ENCODE results near the gene CAPN5. TPM values are rescaled to one million over a fixed set of nuclear protein-coding genes. Genes with fewer than 3 reads are reported as not detected.

CAPN5 gene
- total and polyA plus RNA-seq, 10 of the 15 experiments (the other 5 are each of a cell fraction or from before 2014, with no cell fraction given), result 0.02 to 0.33 (median 0.07) TPM; not detected in 3

- Histone ChIP-seq H3K27ac (ENCODE audit: control insufficient read depth, insufficient read depth) (no peak overlapping the region), H3K4me2 (ENCODE audit: control insufficient read depth, insufficient read depth) (no peak overlapping the region), H3K9me3 (replicated peaks; ENCODE audit: control insufficient read depth, insufficient read depth, low read length) (no peaks in the 10 kb centered on the region), H3K4me3 (no peak overlapping the region), H4K20me1 (ENCODE audit: control insufficient read depth, insufficient read depth) (no peaks in the 10 kb centered on the region), H3K4me1 (ENCODE audit: control insufficient read depth, insufficient read depth, low read length) (no peaks in the 10 kb centered on the region), H3K27me3 (replicated peaks in 1 of 2; ENCODE audit: control insufficient read depth in 2 of 2, insufficient read depth in 2 of 2, low read length in 1 of 2) (no peaks in the 10 kb centered on the region; a peak in 2 of 4 replicates), H3K36me3 (ENCODE audit: control insufficient read depth in 2 of 2, insufficient read depth in 2 of 2, low read length in 1 of 2) (no peaks in the 10 kb centered on the region), H3K9ac (ENCODE audit: control insufficient read depth, insufficient read depth, low read length) (no peak overlapping the region), H2AFZ (ENCODE audit: control insufficient read depth, low read depth, low read length) (no peak overlapping the region), H3K79me2 (ENCODE audit: control insufficient read depth, insufficient read depth, low read length) (no peaks in the 10 kb centered on the region)
- DNase-seq (ENCODE audit: low read depth, low spot score) (no peak), ATAC-seq (no peak), FAIRE-seq (no peak)
- no TSS peak for BruUV-seq (replicated peaks)
- ChIA-PET CTCF (interaction anchor here (2.8 kb wide), 1 partner anchor 9 kb away, joined by 20 read pairs; the partner anchor contains the start of gene MYO7A), RAD21 (ENCODE audit: unreplicated experiment) (no interaction called here), SMC1A (ENCODE audit: uncharacterized antibody, unreplicated experiment) (no interaction called here), POLR2A (no interaction called here)
- in situ Hi-C loops (cut with MboI), result no loop called here
- WGBS (ENCODE audit: insufficient coverage, insufficient replicate concordance, low lambda C conversion rate, missing lambda C conversion rate), result 50% methylated on average over 12 of the region's 12 CpGs
- intact Hi-C loops (cut with micrococcal nuclease; ENCODE audit: unreplicated experiment), result no loop called here
- TF ChIP-seq MEF2B (IDR thresholded peaks at IDR 0.05; ENCODE audit: partially characterized antibody, poor library complexity, severe bottlenecking) (no peak), PRDM15 (CRISPR knock-in tag; IDR thresholded peaks at IDR 0.05) (no peak), MTA2 (IDR thresholded peaks at IDR 0.05; ENCODE audit: low read depth) (no peak), ZNF24 (IDR thresholded peaks at IDR 0.05) (no peak), CTCF (IDR thresholded peaks at IDR 0.05 in 2 of 3, conservative IDR thresholded peaks at IDR 0.05 in 1 of 3; ENCODE audit: control insufficient read depth in 2 of 3, extremely low read depth in 1 of 3, insufficient read depth in 1 of 3, low read depth in 3 of 3, low read length in 3 of 3) (no peak), SKIL (IDR thresholded peaks at IDR 0.05; ENCODE audit: low read depth, poor library complexity, severe bottlenecking) (no peak), CEBPB (IDR thresholded peaks at IDR 0.05; ENCODE audit: borderline replicate concordance in 1 of 2, low read depth in 2 of 2, low read length in 2 of 2) (no peak), ELK1 (IDR thresholded peaks at IDR 0.05; ENCODE audit: low read depth, low read length) (no peak), ZBED1 (IDR thresholded peaks at IDR 0.05; ENCODE audit: borderline replicate concordance) (no peak), ZNF687 (IDR thresholded peaks at IDR 0.05) (no peak)
Observed at GRCh38 chr11:77118971-77119370, 52.2 kb downstream of the CAPN5 start.
